ENCODE measurements around the gene PHLPP1.

- no peak for TF ChIP-seq EP300 (IDR thresholded peaks at IDR 0.05)
- no peak for TF ChIP-seq POLR2A (IDR thresholded peaks at IDR 0.05)
- TF ChIP-seq CTCF (IDR thresholded peaks at IDR 0.05): no peak
These were observed 239.0 kb downstream of the PHLPP1 start for GRCh38 chr18:62954366-62954765.

Data from stomach (tissue), 4 donors.